NAMALWA (cell line): Measurements from ENCODE around the gene ZNF667.

Source experiments
- DNase-seq: peaks from one replicate; pipeline ENCODE4 v3.0.0-alpha.2; 2015; ENCODE audit warnings: low spot score

The ZNF667 gene

GRCh38 chr19:56393119-56394012 is 83.8 kb downstream of the ZNF667 start, which contains the start of gene ZNF582:
TSS of gene ZNF582 (minus strand) at chr19:56393534. CDS start at chr19:56391752, 1,782 bp downstream.
- DNase-seq = no peak
